Lower lobe of right lung (tissue), 2 donors: Measurements from ENCODE around the gene LRCH3. TPM values are rescaled to one million over a fixed set of nuclear protein-coding genes. Genes with fewer than 3 reads are reported as not detected.

Experiments used
- ATAC-seq, 2 donors: fragments of 200-7000 bp; cut with Tn5 transposase; one replicate each; pipeline ENCODE4 v1.9.1; 2020 to 2022; ENCODE audit warnings: mild to moderate bottlenecking in 2 of 2, moderate library complexity in 2 of 2
- DNase-seq: peaks from one replicate; pipeline ENCODE4 v3.0.0-alpha.2; 2020
- H3K27ac ChIP-seq: fragments of 200-600 bp; one replicate; pipeline ENCODE4 v1.8.0; 2022
- H3K27me3 ChIP-seq: fragments of 200-600 bp; one replicate; pipeline ENCODE4 v1.8.0; 2022; ENCODE audit warnings: low read depth
- H3K36me3 ChIP-seq: fragments of 200-600 bp; one replicate; pipeline ENCODE4 v1.8.0; 2022; ENCODE audit warnings: mild to moderate bottlenecking
- H3K4me1 ChIP-seq: fragments of 200-600 bp; one replicate; pipeline ENCODE4 v1.8.0; 2022
- H3K4me3 ChIP-seq: fragments of 200-600 bp; one replicate; pipeline ENCODE4 v1.8.0; 2022; ENCODE audit warnings: mild to moderate bottlenecking
- H3K9me3 ChIP-seq: fragments of 200-600 bp; one replicate; pipeline ENCODE4 v1.8.0; 2022
- CTCF ChIP-seq: fragments of 200-600 bp; IDR thresholded peaks from one replicate; pipeline ENCODE4 v1.8.0; 2022; ENCODE audit warnings: antibody characterized with exemption, mild to moderate bottlenecking
- intact Hi-C: fragments of 100-400 bp; cut with DNase I; formaldehyde crosslinking; loops from one replicate; pipeline ENCODE4 v1.11.0; 2022
- total RNA-seq: library from RNA; stranded (reverse); fragmentation: NEBNext Ultra II Directional; extraction: Animal tissue kit (Norgen Biotek cat#: 25700); gene quantifications from one replicate; pipeline ENCODE4 v1.2.1, GENCODE V29; 2021
- donor health status: DM: no; HTN: yes; CAD: no; lungs with severe emphysema.

The LRCH3 gene
- total RNA-seq, 1 donor from 2014 or later = 35.7 TPM

DNA sequence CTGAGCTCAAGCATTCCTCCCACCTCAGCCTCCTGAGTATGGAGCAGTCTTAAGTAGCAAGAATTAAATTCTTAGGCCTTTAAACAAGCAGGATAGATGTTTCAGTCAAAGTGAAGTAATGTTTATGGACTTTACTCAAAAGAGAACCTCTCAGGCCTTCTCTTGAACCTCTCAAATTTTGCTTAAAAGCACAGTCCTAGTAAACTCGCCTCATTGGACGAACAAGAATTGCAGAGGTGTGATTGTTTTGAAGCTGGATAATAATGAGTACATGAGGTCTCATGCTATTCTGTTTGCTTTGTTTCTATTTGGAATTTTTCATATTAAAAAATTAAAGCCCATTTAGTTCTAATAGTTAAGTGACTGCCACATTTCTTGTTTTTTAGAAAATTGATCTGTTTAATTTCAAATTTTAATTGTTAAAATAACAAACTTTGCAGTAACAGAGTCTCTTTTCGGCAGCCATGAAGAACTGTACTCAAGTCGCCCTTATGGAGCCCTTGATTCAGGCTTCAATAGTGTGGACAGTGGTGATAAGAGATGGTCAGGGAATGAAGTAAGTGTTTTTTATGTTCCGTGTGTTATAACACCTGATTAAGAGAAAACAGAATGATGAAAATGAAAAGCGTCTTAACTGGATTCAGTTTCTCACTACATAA lies 39.4 kb downstream of the LRCH3 start:
- TF ChIP-seq CTCF = no peak
- Histone ChIP-seq H3K9me3 (no peaks in the 10 kb centered on the region), H3K27ac (no peak overlapping the region), H3K4me3 (no peak overlapping the region), H3K27me3 (no peaks in the 10 kb centered on the region), H3K36me3 (peaks cover 85% of the 10 kb centered on the region), H3K4me1 (no peaks in the 10 kb centered on the region)
- ATAC-seq (peak; percentile 58 to 70), DNase-seq (no peak)
- intact Hi-C loops = no loop called here

GRCh38 chr3:197830967-197831313 lies 39.9 kb downstream of the LRCH3 start:
- ATAC-seq (peak; percentile 35 to 46), DNase-seq (no peak)
- Histone ChIP-seq H3K4me1 (no peaks in the 10 kb centered on the region), H3K4me3 (no peak overlapping the region), H3K9me3 (no peaks in the 10 kb centered on the region), H3K27me3 (no peaks in the 10 kb centered on the region), H3K36me3 (peaks cover 90% of the 10 kb centered on the region), H3K27ac (no peak overlapping the region)
- no peak for TF ChIP-seq CTCF
- intact Hi-C loops = no loop called here

- no peak for ATAC-seq
- peaks cover 71% of the 10 kb centered on the region for H3K36me3 ChIP-seq
- no peak for TF ChIP-seq CTCF
- no peak overlapping the region for H3K4me3 ChIP-seq
- intact Hi-C loops = no loop called here
- H3K27me3 ChIP-seq = no peaks in the 10 kb centered on the region
- no peak overlapping the region for H3K27ac ChIP-seq
- no peak for DNase-seq
- no peaks in the 10 kb centered on the region for H3K9me3 ChIP-seq
- no peaks in the 10 kb centered on the region for H3K4me1 ChIP-seq
These were observed 43.1 kb downstream of the LRCH3 start for GRCh38 chr3:197833930-197834715.

DNA sequence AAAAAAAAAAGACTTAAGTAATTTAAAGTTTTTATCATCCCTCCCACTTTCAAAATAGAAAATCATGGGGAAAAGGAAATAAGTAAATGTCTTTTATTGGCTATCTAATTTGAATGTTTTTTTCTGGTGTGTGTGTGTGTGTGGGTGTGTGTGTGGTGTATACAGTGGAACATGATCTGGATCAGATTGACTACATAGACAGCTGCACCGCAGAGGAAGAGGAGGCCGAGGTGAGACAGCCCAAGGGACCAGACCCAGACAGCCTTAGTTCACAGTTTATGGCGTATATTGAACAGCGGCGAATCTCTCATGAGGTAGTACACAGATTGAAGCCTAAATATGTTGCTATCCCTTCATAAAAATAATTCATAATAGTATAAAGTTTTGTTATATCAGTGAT lies 44.5 kb downstream of the LRCH3 start:
- H3K4me1 ChIP-seq = no peaks in the 10 kb centered on the region
- intact Hi-C loops = no loop called here
- H3K9me3 ChIP-seq = no peaks in the 10 kb centered on the region
- TF ChIP-seq CTCF = no peak
- H3K4me3 ChIP-seq = no peak overlapping the region
- no peak for DNase-seq
- H3K27me3 ChIP-seq = no peaks in the 10 kb centered on the region
- H3K36me3 ChIP-seq = peaks cover 75% of the 10 kb centered on the region
- H3K27ac ChIP-seq = no peak overlapping the region
- no peak for ATAC-seq

DNA sequence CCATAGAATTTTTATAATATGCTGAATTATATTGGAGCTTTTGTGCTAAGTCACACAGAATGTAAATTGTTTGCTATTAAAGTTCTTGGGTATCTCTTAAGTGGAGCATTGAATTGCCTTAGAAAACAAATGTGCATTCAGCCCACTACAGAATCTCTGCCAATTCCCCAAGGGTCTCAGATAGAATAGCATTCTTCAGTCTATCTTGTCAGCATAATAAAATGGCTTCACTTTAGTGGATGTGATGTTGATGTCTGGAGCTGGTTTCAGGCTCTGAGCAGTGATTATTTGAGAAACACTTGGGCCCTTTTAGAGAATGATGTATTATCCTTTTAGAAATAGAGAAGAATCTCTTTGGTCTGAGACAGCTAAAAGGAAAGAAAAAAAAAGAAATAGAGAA lies 45.2 kb downstream of the LRCH3 start:
- H3K27ac ChIP-seq = no peak overlapping the region

More for the DNA sequence above, 45.2 kb downstream of the LRCH3 start:
- intact Hi-C loops = no loop called here
- no peak overlapping the region for H3K4me3 ChIP-seq
- H3K4me1 ChIP-seq = no peaks in the 10 kb centered on the region
- peaks cover 75% of the 10 kb centered on the region for H3K36me3 ChIP-seq
- no peaks in the 10 kb centered on the region for H3K27me3 ChIP-seq
- no peak for TF ChIP-seq CTCF
- no peak for DNase-seq
- H3K9me3 ChIP-seq = no peaks in the 10 kb centered on the region
- no peak for ATAC-seq
